ENCODE data around the gene ALDH1A3. TPM values are rescaled to one million over a fixed set of nuclear protein-coding genes. Genes with fewer than 3 reads are reported as not detected.

ALDH1A3 gene
- total RNA-seq, 1 donor from 2014 or later, result 2.9 TPM

- H3K27ac ChIP-seq (replicated peaks), result no peak overlapping the region
- no peaks in the 10 kb centered on the region for H3K36me3 ChIP-seq
- H3K4me3 ChIP-seq, result no peak overlapping the region
- peaks cover 12% of the 10 kb centered on the region for H3K9me3 ChIP-seq (replicated peaks)
- peaks cover 82% of the 10 kb centered on the region for H3K27me3 ChIP-seq (ENCODE audit: low read depth)
- H3K4me1 ChIP-seq, result peaks cover 23% of the 10 kb centered on the region
- no peak for TF ChIP-seq CTCF (IDR thresholded peaks at IDR 0.05; ENCODE audit: borderline replicate concordance)
- intact Hi-C loops (cut with micrococcal nuclease), result loop anchor here (5.0 kb wide), 1 partner anchor 92 kb away; no protein-coding TSS in a partner anchor
- no peak for DNase-seq
Observed at GRCh38 chr15:100914876-100915275, 35.2 kb downstream of the ALDH1A3 start.

DNA sequence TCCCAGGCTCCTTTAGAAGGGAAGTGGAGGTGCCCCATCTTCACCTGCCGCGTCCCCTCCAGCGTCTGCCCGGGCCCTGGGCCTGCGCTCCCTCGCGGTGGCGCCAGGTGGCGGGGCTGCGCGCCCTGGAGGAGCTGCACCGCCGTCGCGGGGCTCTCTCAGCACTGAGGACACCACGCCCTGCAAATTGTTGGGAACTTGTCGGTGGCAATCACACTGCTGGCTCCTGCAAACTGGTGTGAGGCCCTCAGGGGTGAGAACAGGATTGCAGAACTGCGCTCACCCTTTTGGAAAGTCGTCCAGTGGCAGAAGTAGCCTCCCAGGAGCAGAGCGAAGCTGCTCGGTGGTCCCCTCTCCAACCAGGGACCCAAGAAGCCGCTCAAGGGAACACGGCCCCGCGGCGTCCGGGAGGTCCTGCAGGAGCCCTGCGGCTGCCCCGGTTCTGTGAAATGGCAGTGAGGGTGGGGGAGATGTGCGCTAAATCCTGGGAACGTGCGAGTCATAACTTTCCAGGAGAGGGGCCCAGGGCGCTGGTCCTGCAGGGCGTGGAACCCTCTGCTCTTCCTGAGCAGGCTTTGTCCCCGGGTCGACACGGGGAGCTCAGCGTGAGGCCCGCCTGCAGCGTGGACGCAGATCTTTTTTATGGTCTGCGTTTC, 38.5 kb downstream of the ALDH1A3 start:
- peak; percentile 96 for TF ChIP-seq CTCF (IDR thresholded peaks at IDR 0.05; ENCODE audit: borderline replicate concordance)
- no peaks in the 10 kb centered on the region for H3K36me3 ChIP-seq
- peaks cover 28% of the 10 kb centered on the region for H3K4me1 ChIP-seq
- peaks cover 84% of the 10 kb centered on the region for H3K27me3 ChIP-seq (ENCODE audit: low read depth)
- H3K27ac ChIP-seq (replicated peaks), result peak overlapping the region; percentile 49
- intact Hi-C loops (cut with micrococcal nuclease), result loop anchor here (5.0 kb wide), 1 partner anchor 89 kb away; no protein-coding TSS in a partner anchor
- H3K4me3 ChIP-seq, result peak overlapping the region; percentile 78
- H3K9me3 ChIP-seq (replicated peaks), result peaks cover 4% of the 10 kb centered on the region
- peak; percentile 80 for DNase-seq

DNA sequence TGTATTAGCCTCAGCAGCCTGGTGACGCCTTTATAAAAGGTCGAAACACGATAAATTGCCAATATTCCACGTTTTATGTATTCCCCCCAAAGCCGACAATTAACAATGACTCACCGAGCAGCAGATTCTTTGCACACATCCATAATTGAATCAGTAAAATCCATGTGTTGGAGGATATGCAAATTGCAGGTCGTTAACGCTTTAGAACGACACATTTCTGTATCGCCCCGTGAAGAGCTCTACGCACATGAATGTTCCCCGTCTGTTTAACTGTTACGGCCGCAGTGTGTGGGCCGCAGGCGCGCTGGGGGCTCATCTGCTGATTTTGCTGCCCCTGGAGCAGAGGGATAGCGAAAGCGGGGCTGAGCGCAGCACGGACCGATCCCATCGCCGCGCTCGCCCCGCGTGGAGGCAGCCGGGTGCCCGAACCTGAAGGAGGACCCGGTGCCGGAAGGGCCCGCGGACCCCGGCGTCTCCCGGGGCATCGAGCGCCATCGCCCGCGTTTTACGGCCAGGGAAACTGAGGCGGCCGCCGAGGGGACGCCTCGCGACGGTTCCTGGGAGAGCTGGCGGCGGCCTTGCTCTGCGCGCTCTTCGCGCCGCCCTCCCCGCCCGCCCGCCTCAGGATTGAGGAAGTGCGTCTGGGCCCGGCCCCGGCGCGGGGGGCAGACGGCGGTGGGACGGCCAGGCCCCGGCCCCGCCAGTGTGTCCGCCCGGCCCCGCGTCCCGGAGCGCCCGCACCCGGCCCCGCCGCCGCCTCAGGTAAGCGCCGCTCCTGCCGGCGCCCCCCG, 39.3 kb downstream of the ALDH1A3 start, which contains the start of gene LRRK1:
TSS of gene LRRK1 (plus strand) at position 668 of the 791 bp plus-strand sequence. CDS start 5,276 bp downstream, outside the sequence.
- intact Hi-C loops (cut with micrococcal nuclease), result loop anchor here (5.0 kb wide), 1 partner anchor 88 kb away; no protein-coding TSS in a partner anchor
- H3K27ac ChIP-seq (replicated peaks), result peak within 1 kb of the TSS; percentile 49
- peak; percentile 52 for DNase-seq
- no peaks in the 10 kb centered on the region for H3K36me3 ChIP-seq
- H3K9me3 ChIP-seq (replicated peaks), result no peaks in the 10 kb centered on the region
- H3K4me1 ChIP-seq, result peaks cover 28% of the 10 kb centered on the region
- peaks cover 82% of the 10 kb centered on the region for H3K27me3 ChIP-seq (ENCODE audit: low read depth)
- TF ChIP-seq CTCF (IDR thresholded peaks at IDR 0.05; ENCODE audit: borderline replicate concordance), result no peak
- H3K4me3 ChIP-seq, result peak within 1 kb of the TSS; percentile 78

DNA sequence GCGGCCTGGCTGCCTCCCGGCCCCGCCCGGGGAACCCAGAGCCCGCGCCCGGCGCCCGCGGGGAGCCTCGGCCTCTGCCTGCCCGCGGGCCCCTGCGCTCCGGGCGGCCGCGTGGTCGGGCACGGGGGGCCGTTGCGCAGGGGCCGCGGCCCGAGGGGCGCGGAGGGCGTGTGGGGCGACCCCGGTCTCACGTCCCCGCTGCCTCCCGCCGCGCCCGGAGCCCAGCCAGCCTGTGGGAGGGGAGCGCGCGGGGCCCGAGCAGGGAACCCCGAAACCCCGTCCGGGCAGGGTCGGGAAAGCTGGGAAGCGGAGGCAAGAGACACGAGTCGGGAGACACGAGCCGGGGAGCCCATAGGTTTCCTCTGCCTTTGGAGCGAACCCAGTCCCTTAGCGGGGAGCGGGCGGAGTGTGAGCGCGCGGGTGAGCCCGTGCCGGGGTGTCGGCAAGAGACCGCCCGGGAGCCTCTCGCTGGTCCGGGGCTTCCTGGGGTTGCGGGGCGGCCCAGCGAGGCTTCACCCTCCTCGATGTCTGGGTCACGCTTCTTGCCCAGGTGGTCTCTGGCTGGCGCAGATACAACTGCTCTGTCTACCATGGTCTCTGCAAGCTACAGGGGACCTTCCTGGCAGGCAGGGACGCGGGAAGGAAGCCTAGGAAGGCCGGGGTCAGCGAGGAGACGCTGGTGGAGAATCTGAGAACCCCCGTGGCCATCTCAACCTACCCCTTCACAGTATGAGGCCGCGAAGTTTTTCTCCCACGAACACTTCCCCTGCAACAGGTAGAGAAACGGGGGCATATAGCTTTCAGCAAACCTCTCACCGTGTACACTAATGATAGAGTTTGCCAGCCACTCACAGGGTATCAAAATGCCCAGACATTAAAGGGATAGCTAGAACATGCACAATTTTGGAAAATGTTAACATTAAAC, 40.1 kb downstream of the ALDH1A3 start:
- TF ChIP-seq CTCF (IDR thresholded peaks at IDR 0.05; ENCODE audit: borderline replicate concordance), result no peak
- Histone ChIP-seq H3K4me1 (peaks cover 28% of the 10 kb centered on the region), H3K9me3 (replicated peaks) (no peaks in the 10 kb centered on the region), H3K27me3 (ENCODE audit: low read depth) (peaks cover 77% of the 10 kb centered on the region), H3K36me3 (no peaks in the 10 kb centered on the region), H3K4me3 (peak overlapping the region; percentile 78), H3K27ac (replicated peaks) (peak overlapping the region; percentile 23)
- no peak for DNase-seq
- intact Hi-C loops (cut with micrococcal nuclease), result loop anchor here (5.0 kb wide), 1 partner anchor 88 kb away; no protein-coding TSS in a partner anchor
